ENCODE measurements around the gene PADI3.
"Not testable (repeated sequence)": the region's sequence is repeated elsewhere in the genome, so short reads cannot be mapped to it uniquely, and the experiment has no call there.

PADI3 gene

DNA sequence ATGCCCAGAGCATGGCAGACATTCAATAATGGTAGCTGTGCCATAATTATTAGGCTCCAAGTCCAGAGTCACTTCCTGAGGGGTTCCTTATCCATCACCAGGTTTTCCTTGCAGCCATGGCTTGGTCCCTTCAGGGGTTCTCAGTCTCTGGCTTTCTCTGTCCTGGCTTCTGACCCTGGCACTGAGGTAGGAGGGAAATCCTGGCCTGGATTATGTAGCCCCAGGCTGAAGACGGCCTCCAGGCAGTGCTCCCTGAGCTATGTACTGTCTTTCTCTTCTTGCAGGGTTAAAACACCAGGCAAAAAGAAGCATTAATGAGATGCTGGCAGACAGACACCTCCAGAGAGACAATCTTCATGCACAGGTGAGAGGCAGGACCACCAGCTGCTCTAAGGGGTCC lies 9.5 kb upstream of the PADI3 start:
- peak; percentile 94 for DNase-seq (ENCODE audit: low read depth)
- TF ChIP-seq, protein P1, sequence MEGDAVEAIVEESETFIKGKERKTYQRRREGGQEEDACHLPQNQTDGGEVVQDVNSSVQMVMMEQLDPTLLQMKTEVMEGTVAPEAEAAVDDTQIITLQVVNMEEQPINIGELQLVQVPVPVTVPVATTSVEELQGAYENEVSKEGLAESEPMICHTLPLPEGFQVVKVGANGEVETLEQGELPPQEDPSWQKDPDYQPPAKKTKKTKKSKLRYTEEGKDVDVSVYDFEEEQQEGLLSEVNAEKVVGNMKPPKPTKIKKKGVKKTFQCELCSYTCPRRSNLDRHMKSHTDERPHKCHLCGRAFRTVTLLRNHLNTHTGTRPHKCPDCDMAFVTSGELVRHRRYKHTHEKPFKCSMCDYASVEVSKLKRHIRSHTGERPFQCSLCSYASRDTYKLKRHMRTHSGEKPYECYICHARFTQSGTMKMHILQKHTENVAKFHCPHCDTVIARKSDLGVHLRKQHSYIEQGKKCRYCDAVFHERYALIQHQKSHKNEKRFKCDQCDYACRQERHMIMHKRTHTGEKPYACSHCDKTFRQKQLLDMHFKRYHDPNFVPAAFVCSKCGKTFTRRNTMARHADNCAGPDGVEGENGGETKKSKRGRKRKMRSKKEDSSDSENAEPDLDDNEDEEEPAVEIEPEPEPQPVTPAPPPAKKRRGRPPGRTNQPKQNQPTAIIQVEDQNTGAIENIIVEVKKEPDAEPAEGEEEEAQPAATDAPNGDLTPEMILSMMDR (conservative IDR thresholded peaks at IDR 0.05; ENCODE audit: low read length): no peak

DNA sequence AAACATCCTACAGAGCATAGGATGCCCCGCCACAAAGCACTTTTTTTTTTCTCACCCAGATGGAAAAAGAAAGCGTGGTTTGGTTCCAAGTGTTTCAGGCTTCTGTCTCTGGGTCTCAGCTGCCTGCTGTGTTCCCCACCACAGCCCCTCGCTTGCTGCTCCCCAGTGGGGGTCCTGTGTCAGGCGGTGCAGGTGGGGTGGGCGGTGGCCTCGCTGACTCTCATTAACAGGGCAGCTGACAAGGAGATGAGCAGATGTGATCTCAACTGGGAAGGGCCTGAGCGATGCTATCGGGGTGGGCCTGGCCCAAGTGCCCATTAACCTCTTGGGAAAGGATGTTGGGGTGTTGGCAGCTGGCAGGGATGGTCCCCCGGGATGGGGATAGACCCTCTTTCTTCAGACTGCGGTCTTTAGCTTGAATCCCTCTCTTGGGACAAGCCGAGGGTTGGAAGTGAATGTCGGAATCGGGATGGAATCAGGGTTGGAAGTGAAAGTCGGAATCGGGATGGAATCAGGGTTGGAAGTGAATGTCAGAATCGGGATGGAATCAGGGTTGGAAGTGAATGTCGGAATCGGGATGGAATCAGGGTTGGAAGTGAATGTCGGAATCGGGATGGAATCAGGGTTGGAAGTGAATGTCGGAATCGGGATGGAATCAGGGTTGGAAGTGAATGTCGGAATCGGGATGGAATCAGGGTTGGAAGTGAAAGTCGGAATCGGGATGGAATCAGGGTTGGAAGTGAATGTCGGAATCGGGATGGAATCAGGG lies 7.7 kb upstream of the PADI3 start:
- DNase-seq (ENCODE audit: low read depth); H3K4me3 ChIP-seq (ENCODE audit: low read length): not testable (repeated sequence)

More for the DNA sequence above, 9.5 kb upstream of the PADI3 start:
- H3K4me3 ChIP-seq (ENCODE audit: low read length): no peak overlapping the region

DNA sequence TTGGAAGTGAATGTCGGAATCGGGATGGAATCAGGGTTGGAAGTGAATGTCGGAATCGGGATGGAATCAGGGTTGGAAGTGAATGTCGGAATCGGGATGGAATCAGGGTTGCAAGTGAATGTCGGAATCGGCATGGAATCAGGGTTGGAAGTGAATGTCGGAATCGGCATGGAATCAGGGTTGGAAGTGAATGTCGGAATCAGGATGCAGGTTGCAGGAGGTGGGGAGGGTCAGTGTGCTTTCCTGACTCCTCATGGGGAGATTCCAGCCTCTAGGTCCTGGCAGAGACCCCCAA lies 7.2 kb upstream of the PADI3 start:
- not testable (repeated sequence) for DNase-seq (ENCODE audit: low read depth); H3K4me3 ChIP-seq (ENCODE audit: low read length)

DNA sequence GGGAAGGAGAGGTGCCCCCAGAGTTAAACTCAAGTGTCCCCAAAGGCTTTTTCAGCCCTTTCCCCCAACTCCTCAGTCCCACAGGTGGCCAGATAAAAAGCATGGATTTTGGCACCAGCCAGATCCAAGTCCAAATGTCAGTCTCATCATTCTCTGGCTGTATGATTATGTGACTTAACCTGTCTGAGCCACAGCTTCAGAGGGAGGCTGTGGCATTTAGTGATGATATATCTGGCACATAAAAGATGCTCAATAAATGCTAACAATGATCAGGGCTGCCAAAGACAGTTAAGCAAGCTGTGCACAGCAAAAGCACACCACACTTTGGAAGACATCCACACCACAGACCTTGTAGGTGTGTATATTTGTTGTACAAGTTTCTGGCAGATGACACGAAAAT lies 5.6 kb upstream of the PADI3 start:
- peak; percentile 20 for DNase-seq (ENCODE audit: low read depth)
- TF ChIP-seq, protein P1 (conservative IDR thresholded peaks at IDR 0.05; ENCODE audit: low read length): no peak
- no peak overlapping the region for H3K4me3 ChIP-seq (ENCODE audit: low read length)

DNA sequence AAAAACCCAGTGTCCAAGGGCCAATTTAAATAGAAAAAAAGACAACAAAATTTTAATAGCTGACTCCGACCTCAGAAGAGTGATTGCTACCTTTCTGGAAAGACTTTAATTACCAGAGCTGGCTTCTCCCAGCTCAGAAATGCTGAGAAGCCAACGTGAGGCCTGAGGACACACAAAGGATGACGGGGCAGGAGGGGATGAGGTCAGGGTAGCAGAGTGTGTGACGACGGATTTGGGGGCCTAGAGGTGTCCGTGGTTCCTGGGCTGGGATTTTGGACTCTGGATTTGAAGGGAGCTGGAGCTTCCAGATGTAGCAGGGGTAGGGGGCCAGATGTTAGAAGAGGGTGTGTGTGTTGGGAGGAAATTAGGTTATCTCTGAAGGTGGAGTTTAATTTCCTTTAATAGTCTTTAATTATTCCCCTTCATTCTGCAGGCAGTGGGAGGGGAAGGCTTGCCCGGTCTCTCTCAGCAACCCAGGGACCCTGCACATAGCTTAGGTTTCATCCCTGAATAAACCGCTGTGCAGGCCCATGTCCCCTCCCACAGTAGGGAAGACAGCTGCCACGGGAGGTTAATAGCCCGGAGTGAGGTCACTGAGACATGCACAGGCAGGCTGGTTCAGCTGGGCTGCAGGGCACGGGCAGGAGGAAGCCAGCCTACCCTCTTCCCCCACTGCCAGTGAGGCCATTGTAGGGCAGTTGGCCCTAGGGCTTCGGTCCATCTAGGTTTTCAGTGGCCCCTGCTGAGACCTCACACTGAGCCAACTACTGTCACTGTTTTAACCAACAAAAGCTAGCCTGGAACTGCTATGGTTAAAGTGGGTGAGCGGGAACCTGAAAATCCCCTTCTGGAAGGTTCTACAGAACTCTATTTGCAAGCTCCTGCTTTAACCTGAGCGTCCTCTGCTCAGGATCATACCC lies 3.8 kb upstream of the PADI3 start:
- TF ChIP-seq, protein P1 (conservative IDR thresholded peaks at IDR 0.05; ENCODE audit: low read length): no peak
- DNase-seq (ENCODE audit: low read depth): no peak
- H3K4me3 ChIP-seq (ENCODE audit: low read length): no peak overlapping the region

DNA sequence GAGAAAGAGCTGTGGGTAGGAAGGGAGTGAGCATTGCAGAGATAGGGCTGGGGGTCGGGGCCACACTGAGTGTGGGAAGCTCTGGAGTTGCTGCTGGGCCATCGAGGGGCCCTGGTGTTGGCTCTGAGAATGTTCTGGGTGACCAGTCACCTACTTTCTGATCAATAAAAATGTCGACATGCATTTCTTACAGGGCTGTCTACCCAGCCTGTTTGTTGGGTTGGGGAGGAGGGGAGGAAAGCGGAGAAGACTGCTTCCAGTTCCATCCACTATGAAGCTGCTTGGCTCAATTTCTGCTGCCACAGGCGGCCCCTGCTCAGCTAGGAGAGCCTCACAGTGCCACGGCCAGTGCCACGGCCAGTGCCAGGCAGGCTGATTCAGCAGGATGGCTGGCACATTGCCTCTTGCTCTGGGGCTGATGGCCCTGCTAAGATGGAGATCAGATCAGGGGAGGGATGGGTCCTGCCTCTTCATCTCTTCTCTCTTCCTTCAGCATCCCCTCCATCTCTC lies 3.0 kb upstream of the PADI3 start:
- TF ChIP-seq, protein P1 (conservative IDR thresholded peaks at IDR 0.05; ENCODE audit: low read length): no peak
- DNase-seq (ENCODE audit: low read depth): no peak
- H3K4me3 ChIP-seq (ENCODE audit: low read length): no peak overlapping the region

DNA sequence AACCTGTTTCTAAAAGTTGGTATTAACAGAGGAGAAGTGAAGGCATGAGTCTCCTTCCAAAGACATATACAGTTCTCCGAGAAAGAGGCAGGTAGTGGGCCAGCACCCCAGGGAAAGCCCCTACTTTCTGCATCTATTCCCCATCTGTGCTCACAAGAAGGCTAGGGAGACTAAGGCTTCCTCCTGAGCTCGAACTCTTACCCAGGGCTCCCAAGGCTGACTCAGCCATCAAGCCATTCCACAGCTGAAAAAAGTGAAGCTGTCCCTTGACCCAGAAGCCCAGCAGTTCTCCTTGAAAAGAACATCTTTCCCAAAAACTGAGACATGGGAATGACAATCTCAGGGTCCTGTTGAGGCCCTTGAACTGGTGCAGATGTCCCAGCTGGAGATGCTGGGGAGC lies 1.9 kb upstream of the PADI3 start:
- H3K4me3 ChIP-seq (ENCODE audit: low read length): no peak overlapping the region
- no peak for DNase-seq (ENCODE audit: low read depth)
- TF ChIP-seq, protein P1 (conservative IDR thresholded peaks at IDR 0.05; ENCODE audit: low read length): no peak

DNA sequence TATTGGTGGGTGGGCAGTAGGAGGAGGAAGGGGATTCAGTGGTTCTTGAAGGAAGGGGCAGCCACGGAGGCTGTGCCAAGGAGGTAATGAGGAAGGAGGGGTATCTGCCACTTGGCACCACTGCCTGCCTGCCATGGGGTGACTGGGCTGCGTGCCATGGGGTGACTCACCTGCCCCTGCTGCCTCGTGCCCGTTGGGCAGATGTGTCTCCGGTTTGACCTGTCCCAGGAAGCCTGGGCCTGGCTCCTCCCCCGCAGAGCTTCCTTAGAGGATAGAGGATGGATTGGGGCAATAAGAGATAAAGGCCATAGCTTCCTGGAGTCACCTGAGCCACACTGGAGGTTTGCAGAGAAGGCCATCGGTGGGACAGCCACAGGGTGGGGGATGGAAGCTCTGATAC lies 1.7 kb downstream of the PADI3 start:
- no peak for DNase-seq (ENCODE audit: low read depth)
- TF ChIP-seq, protein P1 (conservative IDR thresholded peaks at IDR 0.05; ENCODE audit: low read length): no peak
- H3K4me3 ChIP-seq (ENCODE audit: low read length): no peak overlapping the region
